Stimulated activated CD4-positive, alpha-beta T cell treated with anti-CD3 and anti-CD28 coated beads, TNF-alpha, amount 100 ng/mL, for 48 hours (primary cell): ENCODE data around the gene COL27A1.

Source experiments
- DNase-seq, 3 donors: peaks; one replicate each; pipeline ENCODE4 v3.0.0-alpha.2; 2020; ENCODE audit warnings: low read depth in 3 of 3

Gene COL27A1

GRCh38 chr9:114287763-114288192 is 132.4 kb downstream of the COL27A1 start:
- DNase-seq = no peak

- no peak for DNase-seq
Observed at GRCh38 chr9:114288193-114289091, 133.1 kb downstream of the COL27A1 start.

- no peak for DNase-seq
Observed at GRCh38 chr9:114289106-114289505, 133.8 kb downstream of the COL27A1 start.

- DNase-seq = no peak
Observed at GRCh38 chr9:114289571-114290481, 134.5 kb downstream of the COL27A1 start.

GRCh38 chr9:114290561-114290986 is 135.2 kb downstream of the COL27A1 start:
- DNase-seq = no peak

GRCh38 chr9:114291064-114291474 is 135.7 kb downstream of the COL27A1 start:
- DNase-seq = peak; percentile 39 to 57 (median 54)

- DNase-seq = no peak
Observed at GRCh38 chr9:114291886-114292590, 136.7 kb downstream of the COL27A1 start.

GRCh38 chr9:114294664-114295063 is 139.3 kb downstream of the COL27A1 start:
- DNase-seq = no peak

- no peak for DNase-seq
Observed at GRCh38 chr9:114296338-114296737, 141.0 kb downstream of the COL27A1 start.

GRCh38 chr9:114299286-114300152 is 144.2 kb downstream of the COL27A1 start:
- DNase-seq = no peak

GRCh38 chr9:114300153-114300845 is 145.0 kb downstream of the COL27A1 start:
- DNase-seq = no peak

GRCh38 chr9:114300846-114301797 is 145.8 kb downstream of the COL27A1 start:
- no peak for DNase-seq

- no peak for DNase-seq
Observed at GRCh38 chr9:114301798-114302565, 146.6 kb downstream of the COL27A1 start.

GRCh38 chr9:114302727-114303126 is 147.4 kb downstream of the COL27A1 start:
- DNase-seq = no peak

GRCh38 chr9:114303571-114303970 is 148.2 kb downstream of the COL27A1 start:
- no peak for DNase-seq

- DNase-seq = no peak
Observed at GRCh38 chr9:114303977-114304376, 148.6 kb downstream of the COL27A1 start.

GRCh38 chr9:114304416-114305188 is 149.3 kb downstream of the COL27A1 start:
- no peak for DNase-seq
